SK-N-MC (cell line): ENCODE measurements around the gene RFC3.

Experiments used
- DNase-seq: peaks from one replicate; pipeline ENCODE4 v3.0.0-alpha.2; 2011; ENCODE audit warnings: low read depth, low spot score
- H3K27ac ChIP-seq: fragments of 200-600 bp; sonication (generic); 2 replicates; pipeline ENCODE4 v1.5.1; 2016; ENCODE audit warnings: mixed run types
- H3K36me3 ChIP-seq: fragments of 200-600 bp; sonication (generic); 2 replicates; pipeline ENCODE4 v1.6.1; 2017; ENCODE audit warnings: antibody characterized with exemption, low read length, mixed read lengths; ENCODE audit not compliant: insufficient read depth
- H3K4me3 ChIP-seq: fragments of 200-600 bp; sonication (generic); 2 replicates; pipeline ENCODE4 v1.5.1; 2016
- H3K9ac ChIP-seq: fragments of 200-600 bp; sonication (generic); 2 replicates; pipeline ENCODE4 v1.8.0; 2017; ENCODE audit warnings: mixed run types, mixed read lengths; ENCODE audit not compliant: insufficient read length
- H3K9me3 ChIP-seq: fragments of 200-600 bp; sonication (generic); 2 replicates; pipeline ENCODE4 v1.6.1; 2017; ENCODE audit warnings: low read depth, mild to moderate bottlenecking, antibody characterized with exemption, low read length, moderate library complexity, mixed read lengths
- EZH2 ChIP-seq: fragments of 200-600 bp; sonication (generic); IDR thresholded peaks from one replicate; pipeline ENCODE4 v1.6.1; 2017; ENCODE audit warnings: antibody characterized with exemption
- FOXP2 ChIP-seq: optimal IDR thresholded peaks from 2 replicates; pipeline ENCODE3; 2011; ENCODE audit warnings: mild to moderate bottlenecking, moderate library complexity; ENCODE audit not compliant: insufficient read depth; ENCODE audit errors: extremely low read length, control extremely low read depth
- POLR2AphosphoS5 ChIP-seq: IDR thresholded peaks from 2 replicates; pipeline ENCODE4 v1.6.1; 2012; ENCODE audit warnings: mild to moderate bottlenecking, low read depth, low read length, borderline replicate concordance

RFC3 gene

DNA sequence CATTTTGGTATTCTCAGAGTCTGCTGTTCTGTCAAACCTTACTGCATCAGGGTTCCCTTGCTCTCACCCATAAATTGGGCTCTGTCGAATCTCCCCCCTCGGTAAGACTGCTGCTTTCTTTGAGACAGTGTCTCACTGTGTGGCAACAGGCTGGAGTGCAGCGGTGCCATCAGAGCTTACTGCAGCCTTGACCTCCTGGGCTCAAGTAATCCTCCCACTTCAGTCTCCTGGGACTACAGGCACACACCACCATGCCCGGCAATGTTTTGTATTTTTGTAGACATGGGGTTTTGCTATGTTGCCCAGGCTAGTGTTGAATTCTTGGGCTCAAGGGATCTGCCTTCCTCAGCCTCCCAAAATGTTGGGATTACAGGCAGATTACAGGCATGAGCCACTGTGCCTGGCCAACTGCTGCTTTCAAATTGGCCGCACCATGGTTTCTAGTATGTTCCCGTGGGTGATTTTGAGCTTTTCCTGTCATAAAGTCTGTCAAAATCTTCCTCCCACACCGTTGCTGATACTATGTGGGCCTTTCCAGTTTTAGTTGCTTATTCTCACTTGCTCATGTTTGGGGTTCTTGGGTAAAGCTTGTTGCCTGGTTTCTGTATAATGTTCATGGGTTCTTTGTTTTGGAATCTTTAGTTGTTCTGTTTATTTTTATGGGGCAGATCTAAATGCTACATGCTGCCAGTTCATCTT lies 10.6 kb downstream of the RFC3 start:
- Histone ChIP-seq H3K9me3 (no peaks in the 10 kb centered on the region), H3K27ac (no peak overlapping the region), H3K4me3 (no peak overlapping the region), H3K9ac (no peak overlapping the region), H3K36me3 (peaks cover 89% of the 10 kb centered on the region)
- no peak for TF ChIP-seq EZH2
- TF ChIP-seq FOXP2: no peak
- TF ChIP-seq POLR2AphosphoS5: no peak
- DNase-seq: no peak

DNA sequence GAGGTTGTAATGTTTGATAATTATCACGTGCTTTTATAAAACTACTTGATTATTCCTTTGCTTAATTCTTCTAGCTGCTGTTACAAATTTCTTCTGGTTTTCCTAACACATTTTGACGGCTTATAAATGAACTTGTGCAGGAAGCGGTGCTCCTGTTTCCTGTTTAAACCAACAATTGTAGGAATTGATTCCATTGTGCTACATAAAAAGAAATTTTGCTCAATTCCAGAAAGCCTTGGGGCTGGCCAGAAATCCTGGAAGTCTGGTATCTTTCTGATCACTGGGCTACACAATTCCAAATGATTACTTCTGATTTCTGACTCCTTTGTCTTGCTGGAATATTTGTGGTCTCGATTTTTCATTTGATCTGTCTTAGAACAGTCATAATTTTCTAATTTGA lies 14.9 kb downstream of the RFC3 start:
- TF ChIP-seq FOXP2 (no peak), POLR2AphosphoS5 (no peak), EZH2 (no peak)
- no peaks in the 10 kb centered on the region for H3K9me3 ChIP-seq
- no peak overlapping the region for H3K4me3 ChIP-seq
- H3K9ac ChIP-seq: no peak overlapping the region
- H3K27ac ChIP-seq: no peak overlapping the region
- DNase-seq: no peak
- H3K36me3 ChIP-seq: peaks cover 90% of the 10 kb centered on the region

DNA sequence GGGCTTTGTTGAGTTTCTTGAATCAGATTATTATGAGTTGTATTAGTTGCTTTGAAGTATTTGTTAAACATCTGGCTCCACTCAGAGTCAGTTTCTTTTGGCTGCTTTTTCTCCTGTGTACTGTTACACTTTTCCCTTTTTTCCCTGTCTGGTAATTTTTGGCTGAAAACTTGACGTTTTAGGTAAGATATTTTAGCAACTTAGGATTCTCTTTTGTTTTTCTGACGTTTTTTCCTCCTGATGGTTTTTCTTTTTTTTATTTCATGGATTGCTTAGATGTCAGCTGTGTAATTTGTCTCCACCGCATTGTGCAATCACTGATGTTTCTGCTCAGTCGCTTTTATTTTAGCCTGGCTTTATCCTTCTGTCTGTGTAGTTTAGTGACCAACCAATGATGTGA lies 20.7 kb downstream of the RFC3 start:
- H3K9ac ChIP-seq: no peak overlapping the region
- H3K4me3 ChIP-seq: no peak overlapping the region
- H3K27ac ChIP-seq: no peak overlapping the region
- H3K36me3 ChIP-seq: peaks cover 90% of the 10 kb centered on the region
- no peak for DNase-seq
- no peaks in the 10 kb centered on the region for H3K9me3 ChIP-seq
- TF ChIP-seq FOXP2 (no peak), POLR2AphosphoS5 (no peak), EZH2 (no peak)

DNA sequence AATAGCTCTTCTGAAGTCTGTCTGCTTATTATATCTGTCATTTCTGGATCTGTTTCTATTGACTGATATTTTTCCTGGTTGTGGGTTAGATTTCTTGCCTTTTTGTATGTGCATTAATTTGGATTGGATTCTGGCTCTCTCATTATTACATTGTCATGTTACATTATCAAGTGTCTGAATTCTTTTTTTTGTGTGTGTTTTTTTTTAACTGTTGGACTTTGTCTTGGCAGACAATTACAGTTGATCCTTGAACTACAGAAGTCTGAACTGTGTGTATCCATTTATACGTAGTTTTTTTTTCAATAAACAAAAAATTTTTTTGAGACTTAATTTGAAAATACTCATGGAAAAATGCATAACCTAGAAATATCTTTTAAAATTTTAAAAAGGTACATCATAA lies 22.5 kb downstream of the RFC3 start:
- DNase-seq: no peak
- H3K9me3 ChIP-seq: no peaks in the 10 kb centered on the region
- H3K36me3 ChIP-seq: peaks cover 85% of the 10 kb centered on the region
- H3K9ac ChIP-seq: no peak overlapping the region
- no peak overlapping the region for H3K27ac ChIP-seq
- H3K4me3 ChIP-seq: no peak overlapping the region
- TF ChIP-seq FOXP2: no peak
- TF ChIP-seq EZH2: no peak
- no peak for TF ChIP-seq POLR2AphosphoS5

DNA sequence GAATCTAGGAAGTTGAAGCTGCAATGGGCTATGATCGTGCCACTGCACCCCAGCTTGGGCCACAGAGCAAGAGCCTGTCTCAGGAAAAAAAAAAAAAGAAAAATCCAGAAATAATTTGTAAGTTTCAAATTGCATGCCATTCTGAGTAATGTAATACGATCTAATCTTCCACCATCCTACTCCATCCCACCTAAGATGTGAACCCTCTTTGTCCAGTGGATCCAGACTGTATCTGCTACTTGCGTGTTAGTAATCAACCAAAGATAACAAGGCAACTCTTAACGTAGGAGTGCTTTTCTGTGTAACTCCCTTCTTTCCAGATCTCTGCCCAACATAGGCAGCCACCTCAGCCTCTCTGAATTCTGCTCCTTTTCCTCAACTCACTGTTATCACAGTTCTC lies 24.3 kb downstream of the RFC3 start:
- TF ChIP-seq POLR2AphosphoS5 (no peak), FOXP2 (no peak), EZH2 (no peak)
- H3K36me3 ChIP-seq: peaks cover 82% of the 10 kb centered on the region
- no peak overlapping the region for H3K4me3 ChIP-seq
- DNase-seq: no peak
- no peak overlapping the region for H3K9ac ChIP-seq
- H3K9me3 ChIP-seq: no peaks in the 10 kb centered on the region
- H3K27ac ChIP-seq: no peak overlapping the region

DNA sequence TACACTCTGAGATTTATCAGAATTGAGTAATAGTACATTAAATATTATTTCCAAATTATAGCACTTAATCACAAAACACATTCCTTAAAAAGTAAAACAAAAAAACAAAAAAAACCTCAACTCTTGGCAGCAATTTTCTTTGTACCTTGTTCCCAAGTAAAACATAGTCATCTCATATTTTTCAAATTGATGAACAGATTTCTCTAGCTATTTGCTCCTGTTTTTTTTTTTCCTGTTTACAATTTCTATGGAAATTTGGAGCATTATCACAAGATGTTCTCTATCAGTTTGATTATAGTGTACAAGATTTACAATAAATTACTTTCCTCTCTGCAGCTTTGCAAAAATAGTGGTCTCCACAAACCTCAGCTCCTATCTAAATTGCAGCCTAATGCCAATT lies 25.0 kb downstream of the RFC3 start:
- H3K4me3 ChIP-seq: no peak overlapping the region
- H3K36me3 ChIP-seq: peaks cover 83% of the 10 kb centered on the region
- DNase-seq: no peak
- no peak overlapping the region for H3K9ac ChIP-seq
- no peak for TF ChIP-seq EZH2
- no peak overlapping the region for H3K27ac ChIP-seq
- no peaks in the 10 kb centered on the region for H3K9me3 ChIP-seq

DNA sequence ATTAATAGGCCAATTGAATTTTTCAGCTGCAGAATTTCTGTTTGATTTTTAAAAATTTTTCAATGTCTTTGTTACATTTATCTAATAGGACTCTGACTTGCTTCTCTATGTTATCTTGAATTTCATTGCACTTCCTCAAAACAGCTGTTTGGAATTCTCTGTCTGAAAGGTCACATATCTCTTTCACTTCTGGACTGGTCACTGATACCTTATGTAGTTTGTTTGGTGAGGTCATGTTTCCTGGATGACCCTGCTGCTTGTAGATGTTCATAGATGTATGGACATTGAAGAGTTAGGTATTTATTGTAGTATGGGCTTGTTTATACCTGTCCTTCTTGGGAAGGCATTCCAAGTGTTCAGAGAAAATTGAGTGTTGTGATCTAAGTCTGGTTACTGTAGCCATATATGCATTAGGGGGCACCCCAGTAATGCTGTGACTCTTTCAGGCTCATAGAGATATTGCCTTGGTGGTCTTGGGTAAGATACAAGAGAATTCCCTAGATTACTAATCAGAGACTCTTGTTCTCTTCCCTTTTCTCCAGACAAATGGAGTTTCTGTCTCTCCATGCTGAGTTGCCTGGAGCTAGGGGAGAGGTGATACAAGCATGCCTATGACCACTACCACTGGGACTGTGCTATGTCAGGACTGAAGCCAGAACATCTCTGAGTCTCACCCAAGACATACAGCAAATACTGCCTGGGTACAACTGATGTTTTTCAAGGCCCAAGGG lies 27.8 kb downstream of the RFC3 start:
- DNase-seq: no peak
- no peak overlapping the region for H3K27ac ChIP-seq
- no peak for TF ChIP-seq POLR2AphosphoS5
- H3K9ac ChIP-seq: no peak overlapping the region
- peaks cover 62% of the 10 kb centered on the region for H3K36me3 ChIP-seq
- no peak overlapping the region for H3K4me3 ChIP-seq
- H3K9me3 ChIP-seq: no peaks in the 10 kb centered on the region

DNA sequence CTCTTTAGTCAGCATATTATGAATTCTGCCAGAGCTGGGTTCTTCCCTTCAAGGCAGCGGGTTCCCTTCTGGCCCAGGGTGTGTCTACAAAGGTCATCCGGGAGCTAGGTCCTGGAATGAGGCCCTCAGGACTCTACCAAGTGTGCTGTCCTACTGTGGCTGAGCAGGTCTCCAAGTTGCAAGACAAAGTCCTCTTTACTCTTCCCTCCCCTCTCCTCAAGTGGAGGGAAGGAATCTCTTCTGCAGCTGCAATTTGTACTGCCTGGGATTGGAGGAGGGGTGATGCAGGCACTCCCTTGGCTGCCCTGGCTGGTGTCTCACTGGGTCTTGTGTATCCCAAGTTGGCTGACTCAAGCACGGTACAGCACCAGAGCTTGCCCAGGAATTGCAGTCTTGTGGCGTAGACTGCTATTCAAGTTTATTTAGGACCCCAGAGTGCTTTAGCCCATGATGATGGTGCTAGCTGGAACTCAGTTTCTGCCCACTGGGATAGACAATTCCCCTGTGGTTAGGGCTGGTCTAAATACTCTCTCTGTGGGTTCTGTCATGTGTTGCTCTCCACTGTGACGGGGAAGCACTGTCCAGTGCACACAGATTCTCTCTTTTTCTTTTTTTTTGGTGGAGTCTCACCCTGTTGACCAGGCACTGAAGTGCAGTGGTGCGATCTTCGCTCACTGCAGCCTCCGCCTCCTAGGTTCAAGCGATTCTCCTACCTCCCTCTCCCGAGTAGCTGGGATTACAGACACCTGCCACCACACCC lies 28.5 kb downstream of the RFC3 start:
- Histone ChIP-seq H3K9ac (no peak overlapping the region), H3K27ac (no peak overlapping the region), H3K9me3 (no peaks in the 10 kb centered on the region), H3K4me3 (no peak overlapping the region), H3K36me3 (peaks cover 54% of the 10 kb centered on the region)
- DNase-seq: no peak
- TF ChIP-seq POLR2AphosphoS5 (no peak), FOXP2 (no peak), EZH2 (no peak)
